HepG2 (cell line): ENCODE measurements around the gene PLXNA4. TPM values are rescaled to one million over a fixed set of nuclear protein-coding genes. Genes with fewer than 3 reads are reported as not detected.

Experiments
- ATAC-seq: fragments of 200-7000 bp; cut with Tn5 transposase; 3 replicates; pipeline ENCODE4 v1.9.1; 2020; ENCODE audit warnings: mild to moderate bottlenecking, moderate library complexity
- BruUV-seq: library from RNA; stranded (reverse); fragments of 400-500 nt; replicated peaks from 2 replicates; lab custom pipeline; 2021; lab: Mats Ljungman, UMichigan
- CTCF ChIA-PET: fragments of 300-600 bp; formaldehyde crosslinking; extraction: SDS; loops from one replicate; lab custom pipeline; 2021; ENCODE audit warnings: low total read pairs, inconsistent platforms, low intra/inter-chr PET ratio; lab: Yijun Ruan, JAX
- POLR2A ChIA-PET: fragments of 350-600 bp; sonication (Branson Sonifier 250); formaldehyde crosslinking; loops from one replicate; lab custom pipeline; 2020; ENCODE audit warnings: antibody characterized with exemption, inconsistent platforms; lab: Yijun Ruan, JAX
- DNase-seq: peaks from one replicate; pipeline ENCODE4 v3.0.0-alpha.2; 2015; ENCODE audit warnings: low spot score
- FAIRE-seq: peaks from 3 replicates; lab custom pipeline; 2011; peaks lifted over from hg19 to GRCh38; lab: Jason Lieb, UNC
- H2AFZ ChIP-seq: one replicate; pipeline ENCODE4 v1.6.1; 2011; ENCODE audit warnings: low read length, inconsistent platforms
- H3K27ac ChIP-seq: fragments of 300-600 bp; 3 replicates; pipeline ENCODE4 v1.8.0; 2011; ENCODE audit warnings: mixed run types, mild to moderate bottlenecking, mixed read lengths, low read length, inconsistent platforms; ENCODE audit not compliant: insufficient read depth; ENCODE audit errors: extremely low read length
- H3K27me3 ChIP-seq, 2 experiments: fragments of 200-600 bp in 1 of 2; 2 replicates in 1 of 2; 3 replicates in 1 of 2; pipeline versions ENCODE4 v1.6.0 to v1.8.0; 2011; ENCODE audit warnings: low read length in 2 of 2, mild to moderate bottlenecking in 2 of 2, moderate library complexity in 2 of 2, inconsistent platforms in 1 of 2; ENCODE audit not compliant: insufficient read depth in 2 of 2, control insufficient read depth in 1 of 2
- H3K36me3 ChIP-seq, 2 experiments: fragments of 200-600 bp in 1 of 2; replicated peaks in 1 of 2; 2 replicates in 1 of 2; 3 replicates in 1 of 2; pipeline versions ENCODE4 v1.5.1 to v1.8.0; 2011; ENCODE audit warnings: low read length in 2 of 2, inconsistent platforms in 1 of 2; ENCODE audit not compliant: insufficient read depth in 2 of 2, control insufficient read depth in 1 of 2
- H3K4me1 ChIP-seq: 2 replicates; pipeline ENCODE4 v1.5.1; 2012; ENCODE audit warnings: low read length, inconsistent platforms; ENCODE audit not compliant: insufficient read depth
- H3K4me2 ChIP-seq: 2 replicates; pipeline ENCODE4 v1.6.0; 2011; ENCODE audit warnings: low read depth, low read length, inconsistent platforms
- H3K4me3 ChIP-seq, 3 experiments: fragments of 200-600 bp in 1 of 3; sonication (generic), shearing (Covaris generic) in 1 of 3; replicated peaks in 1 of 3; 2 replicates each; pipeline ENCODE4 v1.5.1; 2011 to 2016; ENCODE audit warnings: low read length in 3 of 3, inconsistent platforms in 2 of 3, low read depth in 2 of 3, mild to moderate bottlenecking in 2 of 3, control low read depth in 1 of 3, mixed read lengths in 1 of 3; ENCODE audit not compliant: insufficient read depth in 1 of 3
- H3K79me2 ChIP-seq: one replicate; pipeline ENCODE4 v1.6.1; 2011; ENCODE audit warnings: low read length, inconsistent platforms; ENCODE audit not compliant: insufficient read depth
- H3K9ac ChIP-seq: 2 replicates; pipeline ENCODE4 v1.6.0; 2011; ENCODE audit warnings: mild to moderate bottlenecking, low read depth, low read length, inconsistent platforms; ENCODE audit not compliant: insufficient read depth
- H3K9me3 ChIP-seq: 2 replicates; pipeline ENCODE4 v1.5.1; 2012; ENCODE audit warnings: mild to moderate bottlenecking, low read length
- H4K20me1 ChIP-seq: 2 replicates; pipeline ENCODE4 v1.6.0; 2011; ENCODE audit warnings: inconsistent platforms, mild to moderate bottlenecking, low read length, moderate library complexity; ENCODE audit not compliant: insufficient read depth
- BRCA1 ChIP-seq: sonication (generic); formaldehyde crosslinking; IDR thresholded peaks from 2 replicates; pipeline ENCODE4 v1.4.0; 2020; ENCODE audit warnings: missing genetic modification reagents
- ETV6 ChIP-seq: sonication (generic); formaldehyde crosslinking; conservative IDR thresholded peaks from 2 replicates; pipeline ENCODE4 v1.4.0; 2020; ENCODE audit warnings: missing genetic modification reagents
- NFIB ChIP-seq: sonication (generic); formaldehyde crosslinking; IDR thresholded peaks from 2 replicates; pipeline ENCODE4 v1.9.0; 2021; ENCODE audit warnings: missing genetic modification reagents, mild to moderate bottlenecking, borderline replicate concordance
- NR2F1 ChIP-seq, 2 experiments: fragments of 450-650 bp in 1 of 2; formaldehyde crosslinking in 1 of 2; IDR thresholded peaks; 2 replicates each; pipeline versions ENCODE4 v1.5.0 to v1.6.1; 2016 to 2020; ENCODE audit warnings: mild to moderate bottlenecking in 1 of 2, missing compliant biosample characterization in 1 of 2, missing genetic modification reagents in 1 of 2, moderate library complexity in 1 of 2
- REPIN1 ChIP-seq: sonication (generic); formaldehyde crosslinking; IDR thresholded peaks from 2 replicates; pipeline ENCODE4 v1.8.0; 2022; ENCODE audit warnings: missing genetic modification reagents, low read depth, mild to moderate bottlenecking, borderline replicate concordance
- SMC3 ChIP-seq: IDR thresholded peaks from 2 replicates; pipeline ENCODE4 v1.6.1; 2011; ENCODE audit warnings: low read length, improper control_type of control experiment
- THAP11 ChIP-seq: IDR thresholded peaks from 2 replicates; pipeline ENCODE4 v1.6.1; 2016; ENCODE audit warnings: missing biosample characterization, missing genetic modification reagents
- ZFY ChIP-seq: sonication (generic); formaldehyde crosslinking; IDR thresholded peaks from 2 replicates; pipeline ENCODE4 v1.4.0; 2020; ENCODE audit warnings: missing genetic modification reagents
- ZNF441 ChIP-seq: sonication (generic); formaldehyde crosslinking; IDR thresholded peaks from 2 replicates; pipeline ENCODE4 v1.7.0; 2021; ENCODE audit warnings: missing genetic modification reagents, borderline replicate concordance
- ZNF460 ChIP-seq: sonication (generic); formaldehyde crosslinking; IDR thresholded peaks from 2 replicates; pipeline ENCODE4 v1.5.1; 2020; ENCODE audit warnings: missing genetic modification reagents, mild to moderate bottlenecking, borderline replicate concordance
- ZNF550 ChIP-seq: sonication (generic); formaldehyde crosslinking; IDR thresholded peaks from 2 replicates; pipeline ENCODE4 v1.4.0; 2020; ENCODE audit warnings: mild to moderate bottlenecking, missing genetic modification reagents, borderline replicate concordance
- ZNF781 ChIP-seq: sonication (generic); formaldehyde crosslinking; IDR thresholded peaks from 2 replicates; pipeline ENCODE4 v1.5.1; 2020; ENCODE audit warnings: borderline replicate concordance, mild to moderate bottlenecking, missing genetic modification reagents; ENCODE audit errors: not compliant biosample characterization
- ZSCAN22 ChIP-seq: sonication (generic); formaldehyde crosslinking; IDR thresholded peaks from 2 replicates; pipeline ENCODE4 v1.4.0; 2020; ENCODE audit warnings: mild to moderate bottlenecking, missing genetic modification reagents
- WGBS: methylation state at CpG from one replicate; pipeline ENCODE4 v1.1.6; 2017; ENCODE audit warnings: low lambda C conversion rate; 5-methylcytosine and 5-hydroxymethylcytosine counted together
- in situ Hi-C: cut with HindIII; loops from 2 replicates; pipeline ENCODE4 v1.10.0; 2017; ENCODE audit warnings: low pct_unique_long_range_greater_than_20kb; ENCODE audit not compliant: extremely low pct_ligation_motif_present
- intact Hi-C: fragments of 100-400 bp; cut with micrococcal nuclease; formaldehyde crosslinking; loops from one replicate; pipeline ENCODE4 v1.10.0; 2022; ENCODE audit not compliant: unreplicated experiment
- polyA plus RNA-seq, 8 experiments: library from polyadenylated mRNA; depleted of rRNA in 3 of 8; stranded (reverse) in 7 of 8; unstranded in 1 of 8; fragments of >200 nt; fragmentation: Illumina TruSeq in 4 of 8; extraction: Trizol in 4 of 8; gene quantifications; 2 replicates each; pipeline versions ENCODE4 v1.2.1 to v1.2.3, GENCODE V29; 2011 to 2016; ENCODE audit warnings: low read depth in 4 of 8, missing spikeins in 1 of 8, mixed read lengths in 1 of 8; ENCODE audit not compliant: insufficient read depth in 1 of 8
- total RNA-seq, 5 experiments: library from RNA; depleted of rRNA; stranded (reverse); fragments of >200 nt; fragmentation: Illumina TruSeq; extraction: Trizol; gene quantifications; 2 replicates each; pipeline ENCODE4 v1.2.3, GENCODE V29; 2016; ENCODE audit warnings: low read depth in 1 of 5
- TF ChIP-seq, protein P1 (sequence below): sonication (generic); formaldehyde crosslinking; IDR thresholded peaks from 2 replicates; pipeline ENCODE4 v1.8.1; 2023; ENCODE audit warnings: mild to moderate bottlenecking, missing genetic modification reagents, borderline replicate concordance
- TF ChIP-seq, protein P2 (sequence below): sonication (generic); formaldehyde crosslinking; IDR thresholded peaks from 2 replicates; pipeline ENCODE4 v1.4.0; 2020; ENCODE audit warnings: missing genetic modification reagents
- TF ChIP-seq, protein P3 (sequence below): sonication (generic); formaldehyde crosslinking; IDR thresholded peaks from 2 replicates; pipeline ENCODE4 v1.8.0; 2022; ENCODE audit warnings: mild to moderate bottlenecking, missing genetic modification reagents
- TF ChIP-seq, protein P4 (sequence below): sonication (generic); formaldehyde crosslinking; IDR thresholded peaks from 2 replicates; pipeline ENCODE4 v1.5.1; 2020; ENCODE audit warnings: mild to moderate bottlenecking, missing genetic modification reagents

PLXNA4 gene
- total and polyA plus RNA-seq, 2 of the 13 experiments (the other 11 are each of a cell fraction or from before 2014, with no cell fraction given): 0.01 to 0.04 TPM

DNA sequence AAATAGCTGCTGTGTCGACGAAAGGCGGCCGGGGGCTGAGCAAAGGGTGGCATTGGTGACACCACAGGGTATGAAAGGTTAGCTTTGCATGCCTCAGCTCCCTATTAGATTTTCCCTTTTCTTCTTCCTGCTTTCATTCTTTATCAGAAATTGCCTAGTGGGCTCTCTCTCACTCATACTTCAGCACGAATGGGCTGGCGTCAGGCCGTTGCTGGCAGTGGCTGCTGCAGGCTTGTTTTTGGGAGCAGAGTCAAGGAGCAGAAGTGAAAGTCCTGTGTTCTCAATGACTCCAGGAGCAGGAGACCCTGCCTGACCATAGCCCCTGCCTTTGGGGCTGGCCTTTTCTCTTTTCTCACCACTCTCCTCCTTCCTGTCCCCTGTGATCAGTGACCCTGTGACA, 318.0 kb downstream of the PLXNA4 start (continued):
- TF ChIP-seq BRCA1 (CRISPR knock-in tag): no peak
- TF ChIP-seq, all 625 proteins: peak for 0

DNA sequence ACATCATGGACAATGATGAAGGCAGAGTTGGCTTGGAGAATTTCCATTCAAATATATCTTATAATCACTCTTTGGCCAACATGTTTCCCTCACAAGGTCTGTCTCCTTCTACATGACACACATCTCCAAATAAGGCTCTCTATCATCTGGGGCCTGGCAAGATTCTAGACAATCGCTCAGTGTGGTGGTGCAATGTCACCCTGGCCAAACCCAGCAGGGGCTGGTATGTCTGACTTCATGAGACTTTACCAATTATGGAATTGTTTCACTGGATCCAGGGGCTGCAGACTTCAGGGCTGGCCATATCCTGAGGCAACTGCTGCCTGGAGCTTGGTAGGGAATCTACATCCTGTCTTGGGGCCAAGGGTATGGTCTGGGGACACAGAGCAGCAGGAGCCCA, 319.0 kb downstream of the PLXNA4 start:
- Histone ChIP-seq H4K20me1 (no peaks in the 10 kb centered on the region), H3K27me3 (peaks cover 0 to 7% of the 10 kb centered on the region in 2 experiments; a peak in 1 of 5 replicates), H2AFZ (no peak overlapping the region), H3K9ac (no peak overlapping the region), H3K4me1 (peaks cover 20% of the 10 kb centered on the region), H3K79me2 (no peaks in the 10 kb centered on the region), H3K27ac (no peak overlapping the region), H3K4me2 (no peak overlapping the region), H3K4me3 (no peak overlapping the region), H3K36me3 (no peaks in the 10 kb centered on the region), H3K9me3 (no peaks in the 10 kb centered on the region)
- ChIA-PET POLR2A (no interaction called here), CTCF (no interaction called here)
- ATAC-seq (no peak), DNase-seq (no peak), FAIRE-seq (no peak)
- intact Hi-C loops: no loop called here
- in situ Hi-C loops: loop anchor here (25.0 kb wide), 1 partner anchor 570 kb away; no protein-coding TSS in a partner anchor
- TF ChIP-seq NR2F1 (CRISPR knock-in tag; IDR thresholded peaks at IDR 0.05) (no peak), ZNF460 (no peak), NFIB (CRISPR knock-in tag) (no peak), ETV6 (CRISPR knock-in tag) (no peak), ZNF441 (CRISPR knock-in tag) (no peak), THAP11 (CRISPR knock-in tag) (no peak), ZFY (CRISPR knock-in tag) (no peak), ZNF781 (CRISPR knock-in tag) (no peak), ZNF550 (no peak), SMC3 (no peak), ZSCAN22 (CRISPR knock-in tag) (no peak), REPIN1 (CRISPR knock-in tag) (no peak)
- TF ChIP-seq, protein P1, sequence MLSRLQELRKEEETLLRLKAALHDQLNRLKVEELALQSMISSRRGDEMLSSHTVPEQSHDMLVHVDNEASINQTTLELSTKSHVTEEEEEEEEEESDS (CRISPR knock-in tag): no peak
- TF ChIP-seq, protein P2, sequence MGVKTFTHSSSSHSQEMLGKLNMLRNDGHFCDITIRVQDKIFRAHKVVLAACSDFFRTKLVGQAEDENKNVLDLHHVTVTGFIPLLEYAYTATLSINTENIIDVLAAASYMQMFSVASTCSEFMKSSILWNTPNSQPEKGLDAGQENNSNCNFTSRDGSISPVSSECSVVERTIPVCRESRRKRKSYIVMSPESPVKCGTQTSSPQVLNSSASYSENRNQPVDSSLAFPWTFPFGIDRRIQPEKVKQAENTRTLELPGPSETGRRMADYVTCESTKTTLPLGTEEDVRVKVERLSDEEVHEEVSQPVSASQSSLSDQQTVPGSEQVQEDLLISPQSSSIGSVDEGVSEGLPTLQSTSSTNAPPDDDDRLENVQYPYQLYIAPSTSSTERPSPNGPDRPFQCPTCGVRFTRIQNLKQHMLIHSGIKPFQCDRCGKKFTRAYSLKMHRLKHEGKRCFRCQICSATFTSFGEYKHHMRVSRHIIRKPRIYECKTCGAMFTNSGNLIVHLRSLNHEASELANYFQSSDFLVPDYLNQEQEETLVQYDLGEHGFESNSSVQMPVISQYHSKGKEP: no peak
- TF ChIP-seq, protein P3, sequence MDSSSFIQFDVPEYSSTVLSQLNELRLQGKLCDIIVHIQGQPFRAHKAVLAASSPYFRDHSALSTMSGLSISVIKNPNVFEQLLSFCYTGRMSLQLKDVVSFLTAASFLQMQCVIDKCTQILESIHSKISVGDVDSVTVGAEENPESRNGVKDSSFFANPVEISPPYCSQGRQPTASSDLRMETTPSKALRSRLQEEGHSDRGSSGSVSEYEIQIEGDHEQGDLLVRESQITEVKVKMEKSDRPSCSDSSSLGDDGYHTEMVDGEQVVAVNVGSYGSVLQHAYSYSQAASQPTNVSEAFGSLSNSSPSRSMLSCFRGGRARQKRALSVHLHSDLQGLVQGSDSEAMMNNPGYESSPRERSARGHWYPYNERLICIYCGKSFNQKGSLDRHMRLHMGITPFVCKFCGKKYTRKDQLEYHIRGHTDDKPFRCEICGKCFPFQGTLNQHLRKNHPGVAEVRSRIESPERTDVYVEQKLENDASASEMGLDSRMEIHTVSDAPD (CRISPR knock-in tag): no peak
- TF ChIP-seq, protein P4, sequence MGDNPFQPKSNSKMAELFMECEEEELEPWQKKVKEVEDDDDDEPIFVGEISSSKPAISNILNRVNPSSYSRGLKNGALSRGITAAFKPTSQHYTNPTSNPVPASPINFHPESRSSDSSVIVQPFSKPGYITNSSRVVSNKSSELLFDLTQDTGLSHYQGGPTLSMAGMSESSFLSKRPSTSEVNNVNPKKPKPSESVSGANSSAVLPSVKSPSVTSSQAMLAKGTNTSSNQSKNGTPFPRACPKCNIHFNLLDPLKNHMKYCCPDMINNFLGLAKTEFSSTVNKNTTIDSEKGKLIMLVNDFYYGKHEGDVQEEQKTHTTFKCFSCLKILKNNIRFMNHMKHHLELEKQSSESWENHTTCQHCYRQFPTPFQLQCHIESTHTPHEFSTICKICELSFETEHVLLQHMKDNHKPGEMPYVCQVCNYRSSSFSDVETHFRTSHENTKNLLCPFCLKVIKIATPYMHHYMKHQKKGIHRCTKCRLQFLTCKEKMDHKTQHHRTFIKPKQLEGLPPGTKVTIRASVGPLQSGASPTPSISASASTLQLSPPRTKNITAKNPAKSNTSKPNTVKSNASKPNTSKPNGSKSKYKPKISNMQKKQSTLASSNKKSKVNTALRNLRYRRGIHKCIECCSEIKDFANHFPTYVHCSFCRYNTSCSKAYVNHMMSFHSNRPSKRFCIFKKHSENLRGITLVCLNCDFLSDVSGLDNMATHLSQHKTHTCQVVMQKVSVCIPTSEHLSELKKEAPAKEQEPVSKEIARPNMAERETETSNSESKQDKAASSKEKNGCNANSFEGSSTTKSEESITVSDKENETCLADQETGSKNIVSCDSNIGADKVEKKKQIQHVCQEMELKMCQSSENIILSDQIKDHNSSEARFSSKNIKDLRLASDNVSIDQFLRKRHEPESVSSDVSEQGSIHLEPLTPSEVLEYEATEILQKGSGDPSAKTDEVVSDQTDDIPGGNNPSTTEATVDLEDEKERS (CRISPR knock-in tag): no peak
- no TSS peak for BruUV-seq
- 89% methylated on average over 1 of the region's 1 CpG for WGBS
